Measurements from ENCODE around the gene IWS1.

The IWS1 gene

DNA sequence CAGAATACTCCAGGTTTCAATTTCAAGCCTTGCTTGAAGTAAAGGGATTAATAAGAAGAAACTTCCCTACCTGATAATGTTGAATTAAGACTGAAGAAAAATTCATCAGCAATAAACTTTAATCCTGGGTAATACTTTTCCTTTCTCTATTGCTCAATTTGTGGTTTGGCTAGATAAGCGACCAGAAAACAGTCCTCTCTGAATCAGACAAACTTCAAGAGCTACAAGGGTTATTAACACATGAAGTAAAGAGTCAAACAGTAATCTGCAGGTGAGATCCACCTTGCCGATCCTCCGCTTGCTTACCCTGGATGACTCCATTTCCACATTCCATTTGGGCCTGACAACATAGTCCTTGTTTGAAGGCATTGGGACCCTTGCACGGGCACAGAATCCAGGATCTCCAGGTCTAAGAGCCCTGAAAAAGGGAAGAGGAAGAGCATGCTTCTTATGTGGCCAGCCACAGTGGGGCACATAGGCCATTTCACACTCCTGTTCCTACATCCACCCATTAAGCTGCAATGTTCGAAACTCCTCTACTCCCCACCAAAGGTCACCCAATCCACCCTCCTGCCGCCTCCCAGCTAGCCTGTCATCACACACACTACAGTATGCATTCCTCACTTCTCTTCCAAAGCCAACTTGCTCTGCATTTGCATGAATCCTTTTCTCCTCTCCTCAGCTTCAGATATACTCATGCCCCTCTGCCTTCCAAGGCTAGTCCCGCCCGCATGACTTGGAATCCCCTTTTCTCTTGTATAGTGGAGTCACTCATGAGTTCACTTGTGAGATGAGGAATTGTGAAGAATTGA lies 39.8 kb downstream of the IWS1 start:
- DNase-seq, result no peak

- DNase-seq, result no peak
Observed at GRCh38 chr2:127485694-127486071, 40.6 kb downstream of the IWS1 start.

- no peak for DNase-seq
Observed at GRCh38 chr2:127485051-127485693, 41.1 kb downstream of the IWS1 start.

- no peak for DNase-seq
Observed at GRCh38 chr2:127482031-127482430, 44.3 kb downstream of the IWS1 start.

DNA sequence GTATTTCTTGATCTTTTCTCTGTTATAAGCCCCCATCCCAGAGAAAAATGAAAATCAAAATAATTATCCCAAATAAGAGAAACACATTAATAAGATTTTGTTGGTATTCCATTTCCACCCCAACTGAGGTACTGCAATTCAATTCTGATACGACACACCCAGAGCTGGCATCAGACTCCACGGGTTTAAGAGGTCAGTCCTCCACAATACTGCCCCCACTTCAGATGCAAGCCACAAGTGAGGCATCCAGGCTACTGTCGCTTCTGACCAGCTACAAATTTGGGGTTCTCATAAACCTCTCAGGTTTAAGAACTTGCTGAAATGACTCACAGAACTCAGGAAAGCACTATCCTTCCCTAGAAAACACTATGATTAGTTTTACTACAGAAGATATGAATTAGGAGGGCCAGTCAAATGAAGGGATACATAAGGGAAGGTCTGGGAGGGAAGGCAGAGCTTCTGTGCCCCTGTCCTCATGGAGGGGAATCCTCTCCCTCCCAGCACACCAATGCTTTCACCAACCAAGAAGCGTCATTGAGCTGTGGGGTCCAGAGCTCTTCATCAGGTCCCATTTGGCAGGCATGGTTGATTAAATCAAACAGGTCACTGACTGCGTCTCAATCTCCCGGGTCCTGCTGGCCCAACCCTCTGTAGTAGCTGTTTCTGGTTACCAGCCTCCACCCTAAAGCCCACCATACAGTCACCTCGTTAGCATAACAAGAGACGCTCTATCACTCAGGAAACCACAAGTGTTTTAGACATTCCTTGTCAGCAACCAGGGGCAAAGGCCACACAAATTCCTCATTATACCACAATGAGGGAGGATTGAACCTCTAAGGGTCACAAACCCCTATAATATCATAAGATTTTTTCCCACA lies 46.2 kb downstream of the IWS1 start:
- DNase-seq, result no peak

- DNase-seq, result peak in 1 of 2 donors; percentile 40
Observed at GRCh38 chr2:127479219-127479825, 47.0 kb downstream of the IWS1 start.

DNA sequence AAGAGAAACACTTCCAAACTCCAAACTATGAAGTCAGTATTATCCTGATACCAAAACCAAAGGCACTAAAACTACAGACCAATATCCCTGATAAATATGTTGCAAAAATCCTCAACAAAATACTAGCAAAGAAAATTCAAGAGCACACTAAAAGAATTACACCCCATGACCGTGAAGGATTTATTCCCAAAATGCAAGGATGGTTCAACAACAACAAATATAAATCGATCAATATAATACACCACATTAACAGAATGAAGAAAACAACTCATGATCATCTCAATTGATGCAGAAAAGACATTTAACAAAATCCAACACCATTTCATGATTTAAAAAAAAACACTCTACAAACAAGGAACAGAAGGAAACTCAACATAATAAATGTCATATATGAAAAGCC lies 50.5 kb downstream of the IWS1 start:
- no peak for DNase-seq

GRCh38 chr2:127472268-127472667 lies 54.0 kb downstream of the IWS1 start:
- DNase-seq, result no peak

DNA sequence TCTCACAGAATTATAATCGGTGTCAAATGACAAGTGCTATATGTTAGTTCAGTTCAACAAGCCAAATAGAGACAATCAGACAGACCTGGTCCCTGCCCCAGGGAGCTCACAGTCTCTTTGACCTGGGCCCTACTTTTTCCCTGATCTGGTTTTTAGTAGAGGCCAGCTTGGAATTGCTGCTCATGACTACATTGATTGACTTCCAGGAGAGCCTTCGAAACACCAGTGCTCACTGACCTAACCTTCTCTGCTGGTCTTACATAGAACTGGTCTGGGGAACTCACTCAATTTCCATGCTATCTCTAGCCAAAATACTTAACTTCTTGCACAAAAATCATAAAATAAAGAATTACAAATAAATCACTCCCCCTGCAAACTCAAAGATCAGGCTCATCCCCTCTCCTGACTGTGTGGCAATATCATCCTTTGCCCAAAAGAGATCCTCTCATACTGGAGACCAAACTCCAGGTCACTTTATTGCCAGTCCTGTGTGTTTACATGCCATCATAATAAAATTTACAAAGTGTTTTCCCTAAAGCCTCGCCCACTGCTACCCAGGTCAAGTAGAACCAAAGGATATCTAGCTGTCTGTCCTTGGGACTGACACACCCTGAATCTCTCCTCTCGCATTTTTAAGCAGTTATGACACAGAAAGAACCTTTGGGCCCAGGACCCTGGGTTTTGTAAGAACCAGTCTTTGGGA lies 54.9 kb downstream of the IWS1 start:
- no peak for DNase-seq

DNA sequence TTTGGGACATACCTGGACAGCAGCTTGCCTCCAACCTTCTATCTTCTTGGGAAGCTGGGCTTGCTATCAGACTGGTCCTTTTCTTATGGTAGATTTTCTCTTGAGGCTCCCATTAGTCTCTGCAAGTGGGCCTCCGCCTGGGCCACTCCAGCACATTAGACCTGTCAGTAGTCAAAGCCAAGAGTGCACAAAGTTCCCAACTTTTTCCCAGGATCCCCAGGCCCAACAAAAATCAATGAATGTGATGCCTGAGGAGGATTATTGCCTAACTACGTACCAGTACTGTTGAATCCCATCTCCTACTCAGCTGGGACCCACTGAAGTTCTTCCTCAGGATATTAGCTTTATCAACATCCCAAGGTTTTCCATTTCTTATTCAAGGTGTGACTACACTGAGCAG lies 56.3 kb downstream of the IWS1 start:
- no peak for DNase-seq

DNA sequence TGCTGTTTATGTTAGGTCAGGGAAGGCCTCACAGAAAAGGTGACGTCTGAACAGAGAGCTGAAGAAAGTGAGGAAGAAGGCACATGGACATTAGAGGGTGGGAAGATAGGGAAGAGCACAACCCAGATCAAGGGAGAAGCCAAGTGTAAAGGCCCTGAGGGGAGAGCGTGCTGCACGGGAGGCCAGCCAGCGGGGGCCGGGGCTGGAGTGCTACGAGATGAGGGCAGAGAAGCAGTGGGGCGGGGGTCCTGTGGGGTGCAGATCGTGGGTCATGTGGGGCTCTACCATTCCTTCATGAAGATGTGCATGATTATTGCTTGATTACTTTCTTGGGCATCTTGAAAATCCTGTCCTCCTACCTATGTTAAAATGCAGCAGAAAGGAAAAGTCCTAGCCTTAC lies 57.2 kb downstream of the IWS1 start:
- no peak for DNase-seq

DNA sequence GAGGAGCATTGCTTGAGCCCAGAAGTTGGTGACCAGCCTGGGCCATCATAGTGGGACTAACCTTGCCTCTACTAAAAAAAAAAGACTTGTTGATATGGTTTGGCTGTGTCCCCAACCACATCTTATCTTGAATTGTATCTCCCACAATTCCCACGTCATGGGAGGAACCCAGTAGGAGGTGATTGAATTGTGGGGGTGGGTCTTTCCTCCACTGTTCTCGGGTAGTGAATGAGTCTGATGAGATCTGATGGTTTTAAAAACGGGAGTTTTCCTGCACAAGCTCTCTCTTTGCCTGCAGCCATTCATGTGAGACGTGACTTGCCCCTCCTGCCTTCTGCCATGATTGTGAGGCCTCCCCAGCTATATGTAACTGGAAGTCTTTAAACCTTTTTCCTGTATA lies 61.0 kb downstream of the IWS1 start:
- DNase-seq, result no peak

DNA sequence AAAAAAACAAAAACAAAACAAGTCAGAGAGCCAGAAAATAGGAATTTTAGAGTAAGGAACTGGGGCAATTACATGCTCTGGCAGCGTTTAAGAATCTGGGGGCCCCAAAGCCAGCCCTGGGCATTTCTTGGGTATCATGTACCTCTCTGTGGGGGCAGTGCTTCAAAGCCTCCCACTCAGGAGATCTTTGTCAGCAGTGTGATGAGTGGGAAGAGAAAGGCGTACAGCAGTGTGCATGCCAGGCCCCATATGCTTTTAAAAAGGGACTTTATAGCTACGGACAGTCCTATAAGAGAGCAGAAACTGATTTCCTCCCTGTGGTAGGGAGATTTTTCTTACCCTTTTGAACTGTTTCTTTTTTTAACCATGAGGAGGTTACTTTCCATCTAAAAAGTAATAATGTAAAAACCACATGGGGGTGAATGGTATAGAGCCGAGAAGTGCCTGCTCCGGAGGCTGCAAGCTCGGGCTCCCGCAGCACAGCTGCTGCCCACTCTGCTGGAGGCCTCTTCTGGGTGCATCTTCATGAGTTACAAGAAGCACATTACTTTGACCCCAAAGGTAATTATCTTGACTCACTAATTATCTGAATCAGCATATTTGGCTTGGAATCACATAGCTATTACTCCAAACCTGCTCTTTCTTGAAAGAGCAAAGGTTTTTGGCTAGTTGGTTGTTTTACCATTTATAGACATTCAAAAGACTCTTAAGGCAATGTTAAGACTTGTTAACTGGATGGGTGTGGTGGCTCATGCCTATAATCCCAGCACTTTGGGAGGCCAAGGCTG lies 61.6 kb downstream of the IWS1 start:
- no peak for DNase-seq

GRCh38 chr2:127463155-127463991 lies 62.9 kb downstream of the IWS1 start:
- DNase-seq, result no peak

DNA sequence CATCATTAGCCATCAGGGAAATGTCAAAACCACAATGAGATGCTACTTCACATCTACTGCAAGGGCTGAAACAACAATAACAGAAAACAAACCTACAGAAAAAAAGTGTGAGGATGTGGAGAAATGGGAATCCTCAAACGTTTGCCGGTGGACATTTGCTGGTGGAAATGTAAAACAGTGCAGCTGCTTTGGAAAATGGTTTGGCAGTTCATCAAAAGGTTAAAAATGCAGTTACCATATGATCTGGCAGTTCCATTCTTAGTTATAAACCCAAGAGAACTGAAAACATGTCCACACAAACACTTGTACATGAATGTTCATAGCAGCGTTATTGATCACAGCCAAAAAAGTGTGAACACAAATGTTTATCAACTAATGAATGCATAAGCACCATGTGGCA lies 63.8 kb downstream of the IWS1 start:
- no peak for DNase-seq

GRCh38 chr2:127456960-127457359 lies 69.3 kb downstream of the IWS1 start:
- DNase-seq, result no peak

DNA sequence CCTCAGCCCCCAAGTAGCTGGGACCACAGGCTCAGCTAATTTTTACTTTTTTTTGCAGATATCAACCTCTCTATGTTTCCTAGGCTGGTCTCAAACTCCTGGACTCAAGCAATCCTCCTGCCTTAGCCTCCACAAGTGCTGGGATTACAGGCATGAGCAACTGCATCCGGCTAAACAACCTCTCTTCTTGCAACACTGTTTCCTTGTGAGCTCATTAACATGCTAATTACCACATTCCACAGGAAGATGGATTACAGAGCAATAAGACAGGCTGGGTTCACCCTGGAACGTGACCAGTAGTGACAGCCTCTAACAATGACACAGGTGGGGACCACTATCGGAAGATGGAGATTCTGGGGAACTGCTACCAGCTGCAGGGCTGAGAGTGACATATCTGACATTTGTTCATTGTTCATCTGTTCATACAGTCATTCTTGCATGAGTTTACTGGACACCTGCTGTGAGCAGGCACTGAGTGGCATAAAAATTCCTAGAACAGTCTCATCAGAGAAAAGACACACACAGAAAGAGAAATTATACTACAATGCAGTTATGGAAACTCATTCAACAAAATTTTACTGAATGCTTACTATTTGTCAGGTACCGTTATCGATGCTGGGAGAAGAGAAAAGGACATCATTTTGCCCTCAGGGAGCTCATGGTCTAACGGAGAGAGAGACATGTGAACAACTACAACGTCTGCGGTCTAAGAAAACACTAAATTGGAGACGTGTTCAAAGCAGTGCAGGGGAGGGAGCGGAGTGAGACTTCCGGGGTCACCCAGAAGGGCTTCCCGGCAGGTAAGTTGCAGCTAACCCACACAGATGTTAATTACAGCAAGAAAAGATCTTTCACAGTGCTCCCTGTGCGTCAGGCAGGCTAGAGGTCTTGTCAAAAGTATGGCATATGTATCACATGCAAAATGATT lies 70.5 kb downstream of the IWS1 start:
- peak in 1 of 2 donors; percentile 20 for DNase-seq

DNA sequence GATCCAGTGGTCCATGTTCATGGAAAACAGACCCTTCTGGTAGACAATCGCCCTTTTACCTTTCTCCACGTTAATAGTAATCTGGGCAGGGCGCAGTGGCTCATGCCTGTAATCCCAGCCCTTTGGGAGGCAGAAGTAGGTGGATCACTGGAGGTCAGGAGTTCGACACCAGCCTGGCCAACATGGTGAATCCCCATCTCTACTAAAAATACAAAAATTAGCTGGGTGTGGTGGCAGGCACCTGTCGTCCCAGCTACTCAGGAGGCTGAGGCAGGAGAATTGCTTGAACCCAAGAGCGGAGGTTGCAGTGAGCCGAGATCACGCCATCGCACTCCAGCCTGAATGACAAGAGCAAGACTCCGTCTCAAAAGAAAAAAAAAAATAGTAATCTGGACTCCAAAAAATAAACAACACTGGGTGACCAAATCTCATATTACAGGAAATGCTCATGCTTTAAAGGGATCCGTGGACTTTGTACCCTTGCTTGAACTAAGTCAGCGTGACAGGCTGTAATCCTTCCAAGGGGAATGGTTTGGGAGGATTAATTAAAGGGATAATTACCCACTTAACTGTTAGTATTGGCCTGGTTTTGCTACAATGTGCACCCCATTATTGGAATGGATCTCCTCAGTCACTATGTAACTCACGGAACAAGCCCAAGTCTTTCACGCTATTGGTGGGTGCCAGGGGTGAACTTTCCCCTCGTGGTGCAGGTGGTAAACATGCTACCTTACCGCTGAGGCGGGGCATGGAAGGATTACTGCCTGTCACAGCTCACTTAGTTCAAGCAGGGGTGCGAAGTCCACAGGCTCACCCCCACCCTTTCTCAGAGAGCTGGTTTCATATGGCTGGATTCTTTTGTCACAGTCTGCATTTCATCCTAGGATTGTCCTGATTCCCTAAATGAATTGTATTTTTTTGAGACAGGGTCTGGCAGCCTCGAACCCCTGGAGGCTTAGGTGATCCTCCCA lies 71.4 kb downstream of the IWS1 start:
- DNase-seq, result no peak

Measured in CD4-positive, alpha-beta T cell treated with Interleukin-1 beta for 1 hour (primary cell).